Right atrium auricular region (tissue), 2 donors: Measurements from ENCODE around the gene MGLL. TPM values are rescaled to one million over a fixed set of nuclear protein-coding genes. Genes with fewer than 3 reads are reported as not detected.

Experiments
- DNase-seq: peaks from one replicate; pipeline ENCODE4 v3.0.0-alpha.2; 2019; ENCODE audit warnings: low spot score
- H3K27ac ChIP-seq, 2 donors: fragments of 200-600 bp; sonication (generic); 1 replicate in 1 of 2; 2 replicates in 1 of 2; pipeline ENCODE4 v1.5.1; 2016 to 2019
- H3K27me3 ChIP-seq, 2 donors: fragments of 200-600 bp; sonication (generic); one replicate each; pipeline versions ENCODE4 v1.5.1 to v1.6.0; 2017 to 2019
- H3K36me3 ChIP-seq: fragments of 200-600 bp; sonication (generic); one replicate; pipeline ENCODE4 v1.5.1; 2016
- H3K4me1 ChIP-seq, 2 donors: fragments of 200-600 bp; sonication (generic); one replicate each; pipeline versions ENCODE4 v1.5.1 to v1.6.0; 2017 to 2019
- H3K4me3 ChIP-seq, 2 donors: fragments of 200-600 bp; sonication (generic); 1 replicate in 1 of 2; 2 replicates in 1 of 2; pipeline ENCODE4 v1.5.1; 2017 to 2019; ENCODE audit warnings: mild to moderate bottlenecking in 1 of 2, moderate library complexity in 1 of 2
- H3K9me3 ChIP-seq, 2 donors: fragments of 200-600 bp; sonication (generic); one replicate each; pipeline ENCODE4 v1.5.1; 2019
- total RNA-seq, 2 donors: library from RNA; depleted of rRNA; stranded (reverse); fragments of >200 nt; gene quantifications; one replicate each; pipeline ENCODE4 v1.1.0, GENCODE V29; 2016
- TF ChIP-seq, protein P1 (sequence below), 2 donors: fragments of 200-600 bp; sonication (generic); IDR thresholded peaks; one replicate each; pipeline ENCODE4 v1.5.1; 2019; ENCODE audit warnings: antibody characterized with exemption in 2 of 2

The MGLL gene
- total RNA-seq, 2 donors from 2014 or later: 36.3 to 46.4 TPM

- Histone ChIP-seq H3K27ac (peak overlapping the region; percentile 88 to 90), H3K9me3 (no peaks in the 10 kb centered on the region), H3K27me3 (no peaks in the 10 kb centered on the region), H3K36me3 (peaks cover 5% of the 10 kb centered on the region), H3K4me1 (peaks cover 0 to 70% of the 10 kb centered on the region in 2 donors), H3K4me3 (no peak overlapping the region)
- TF ChIP-seq, protein P1, sequence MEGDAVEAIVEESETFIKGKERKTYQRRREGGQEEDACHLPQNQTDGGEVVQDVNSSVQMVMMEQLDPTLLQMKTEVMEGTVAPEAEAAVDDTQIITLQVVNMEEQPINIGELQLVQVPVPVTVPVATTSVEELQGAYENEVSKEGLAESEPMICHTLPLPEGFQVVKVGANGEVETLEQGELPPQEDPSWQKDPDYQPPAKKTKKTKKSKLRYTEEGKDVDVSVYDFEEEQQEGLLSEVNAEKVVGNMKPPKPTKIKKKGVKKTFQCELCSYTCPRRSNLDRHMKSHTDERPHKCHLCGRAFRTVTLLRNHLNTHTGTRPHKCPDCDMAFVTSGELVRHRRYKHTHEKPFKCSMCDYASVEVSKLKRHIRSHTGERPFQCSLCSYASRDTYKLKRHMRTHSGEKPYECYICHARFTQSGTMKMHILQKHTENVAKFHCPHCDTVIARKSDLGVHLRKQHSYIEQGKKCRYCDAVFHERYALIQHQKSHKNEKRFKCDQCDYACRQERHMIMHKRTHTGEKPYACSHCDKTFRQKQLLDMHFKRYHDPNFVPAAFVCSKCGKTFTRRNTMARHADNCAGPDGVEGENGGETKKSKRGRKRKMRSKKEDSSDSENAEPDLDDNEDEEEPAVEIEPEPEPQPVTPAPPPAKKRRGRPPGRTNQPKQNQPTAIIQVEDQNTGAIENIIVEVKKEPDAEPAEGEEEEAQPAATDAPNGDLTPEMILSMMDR (IDR thresholded peaks at IDR 0.05): no peak
- no peak for DNase-seq
Measured at GRCh38 chr3:127698286-127698685, 124.0 kb downstream of the MGLL start.

GRCh38 chr3:127697551-127698240 is 124.6 kb downstream of the MGLL start:
- H3K4me3 ChIP-seq: peak overlapping the region in 1 of 2 donors; percentile 10
- peaks cover 0 to 69% of the 10 kb centered on the region in 2 donors for H3K4me1 ChIP-seq
- H3K27ac ChIP-seq: peak overlapping the region; percentile 88 to 90
- H3K9me3 ChIP-seq: no peaks in the 10 kb centered on the region
- peak; percentile 94 for DNase-seq
- TF ChIP-seq, protein P1 (IDR thresholded peaks at IDR 0.05): no peak
- no peaks in the 10 kb centered on the region for H3K27me3 ChIP-seq
- H3K36me3 ChIP-seq: peaks cover 11% of the 10 kb centered on the region

GRCh38 chr3:127694467-127695215 is 127.7 kb downstream of the MGLL start:
- H3K4me1 ChIP-seq: peaks cover 0 to 64% of the 10 kb centered on the region in 2 donors
- no peak overlapping the region for H3K4me3 ChIP-seq
- H3K27me3 ChIP-seq: no peaks in the 10 kb centered on the region
- no peak for DNase-seq
- H3K36me3 ChIP-seq: peaks cover 15% of the 10 kb centered on the region
- H3K27ac ChIP-seq: peak overlapping the region in 1 of 2 donors; percentile 32
- H3K9me3 ChIP-seq: no peaks in the 10 kb centered on the region
- TF ChIP-seq, protein P1 (IDR thresholded peaks at IDR 0.05): peak; percentile 17 to 60

DNA sequence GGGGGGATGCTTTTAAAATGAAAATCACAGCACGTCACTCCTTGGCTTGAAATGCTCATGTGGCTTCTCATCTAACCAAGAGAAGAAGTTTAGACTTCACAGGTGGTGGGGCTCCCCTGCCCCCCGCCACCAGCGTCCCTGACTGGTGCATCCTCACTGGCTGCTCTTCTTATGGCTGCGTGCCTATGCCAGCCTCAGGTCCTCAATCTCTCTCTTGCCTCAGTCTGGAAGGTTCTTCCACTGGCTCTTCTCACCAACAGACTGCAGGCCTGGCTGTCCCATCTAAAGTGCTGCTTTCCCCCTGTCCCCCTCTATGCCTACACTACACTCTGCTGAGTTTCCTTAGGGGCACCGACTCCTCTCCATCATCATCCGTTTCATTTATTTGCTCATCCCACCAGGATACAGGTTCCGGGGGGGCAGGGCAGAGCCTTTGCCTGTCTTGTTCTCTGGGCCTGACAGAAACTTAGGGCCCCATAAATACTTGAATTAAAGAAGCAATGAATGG is 128.9 kb downstream of the MGLL start:
- H3K36me3 ChIP-seq: peaks cover 15% of the 10 kb centered on the region
- no peak overlapping the region for H3K4me3 ChIP-seq
- TF ChIP-seq, protein P1 (IDR thresholded peaks at IDR 0.05): no peak
- DNase-seq: no peak
- H3K27me3 ChIP-seq: no peaks in the 10 kb centered on the region
- H3K27ac ChIP-seq: no peak overlapping the region
- peaks cover 0 to 64% of the 10 kb centered on the region in 2 donors for H3K4me1 ChIP-seq
- no peaks in the 10 kb centered on the region for H3K9me3 ChIP-seq

GRCh38 chr3:127692501-127693335 is 129.6 kb downstream of the MGLL start:
- DNase-seq: no peak
- peaks cover 0 to 64% of the 10 kb centered on the region in 2 donors for H3K4me1 ChIP-seq

More at GRCh38 chr3:127692501-127693335, 129.6 kb downstream of the MGLL start:
- H3K36me3 ChIP-seq: peaks cover 15% of the 10 kb centered on the region
- no peak overlapping the region for H3K4me3 ChIP-seq
- H3K27ac ChIP-seq: no peak overlapping the region
- no peaks in the 10 kb centered on the region for H3K27me3 ChIP-seq
- TF ChIP-seq, protein P1 (IDR thresholded peaks at IDR 0.05): no peak
- H3K9me3 ChIP-seq: no peaks in the 10 kb centered on the region
